Measurements from ENCODE around the gene STAC3.

The STAC3 gene

DNA sequence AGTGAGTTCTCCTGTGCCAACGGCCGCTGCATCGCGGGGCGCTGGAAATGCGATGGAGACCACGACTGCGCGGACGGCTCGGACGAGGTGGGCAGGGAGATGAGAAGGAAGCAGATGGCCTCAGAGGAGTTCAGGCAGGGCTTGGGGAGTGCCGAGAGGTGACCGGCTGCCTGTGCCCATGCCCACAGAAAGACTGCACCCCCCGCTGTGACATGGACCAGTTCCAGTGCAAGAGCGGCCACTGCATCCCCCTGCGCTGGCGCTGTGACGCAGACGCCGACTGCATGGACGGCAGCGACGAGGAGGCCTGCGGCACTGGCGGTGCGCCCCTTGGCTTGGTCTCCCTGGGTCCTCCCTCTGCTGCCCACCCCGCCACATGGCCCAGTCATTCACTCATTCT, 47.8 kb downstream of the STAC3 start:
- DNase-seq (ENCODE audit: low read depth): no peak
- TF ChIP-seq CTCF (conservative IDR thresholded peaks at IDR 0.05; ENCODE audit: control insufficient read depth, insufficient read depth, low read depth, low read length): no peak
- no peak overlapping the region for H3K4me3 ChIP-seq (ENCODE audit: control insufficient read depth, low read depth, low read length)

- TF ChIP-seq CTCF (conservative IDR thresholded peaks at IDR 0.05; ENCODE audit: control insufficient read depth, insufficient read depth, low read depth, low read length): no peak
- DNase-seq (ENCODE audit: low read depth): no peak
- H3K4me3 ChIP-seq (ENCODE audit: control insufficient read depth, low read depth, low read length): no peak overlapping the region
These were observed 48.7 kb downstream of the STAC3 start for GRCh38 chr12:57202321-57202720.

GRCh38 chr12:57201631-57202030, 49.4 kb downstream of the STAC3 start:
- H3K4me3 ChIP-seq (ENCODE audit: control insufficient read depth, low read depth, low read length): no peak overlapping the region
- DNase-seq (ENCODE audit: low read depth): no peak
- no peak for TF ChIP-seq CTCF (conservative IDR thresholded peaks at IDR 0.05; ENCODE audit: control insufficient read depth, insufficient read depth, low read depth, low read length)

GRCh38 chr12:57201219-57201618, 49.8 kb downstream of the STAC3 start:
- TF ChIP-seq CTCF (conservative IDR thresholded peaks at IDR 0.05; ENCODE audit: control insufficient read depth, insufficient read depth, low read depth, low read length): no peak
- no peak for DNase-seq (ENCODE audit: low read depth)
- H3K4me3 ChIP-seq (ENCODE audit: control insufficient read depth, low read depth, low read length): no peak overlapping the region

DNA sequence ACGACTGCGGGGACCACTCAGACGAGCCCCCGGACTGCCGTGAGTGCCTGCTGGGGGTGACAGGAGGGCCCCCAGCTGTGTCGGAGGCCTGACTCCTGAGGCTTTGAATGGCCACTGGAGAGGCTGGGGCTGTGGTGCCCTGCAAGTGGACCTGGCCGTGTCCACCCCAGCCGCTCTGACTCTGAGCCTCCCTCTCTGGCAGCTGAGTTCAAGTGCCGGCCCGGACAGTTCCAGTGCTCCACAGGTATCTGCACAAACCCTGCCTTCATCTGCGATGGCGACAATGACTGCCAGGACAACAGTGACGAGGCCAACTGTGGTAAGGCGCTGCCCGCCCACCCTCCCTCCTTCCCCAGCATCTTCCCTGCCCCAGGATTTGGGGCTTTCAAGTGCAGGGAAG, 50.5 kb downstream of the STAC3 start:
- no peak overlapping the region for H3K4me3 ChIP-seq (ENCODE audit: control insufficient read depth, low read depth, low read length)
- TF ChIP-seq CTCF (conservative IDR thresholded peaks at IDR 0.05; ENCODE audit: control insufficient read depth, insufficient read depth, low read depth, low read length): no peak
- DNase-seq (ENCODE audit: low read depth): no peak

GRCh38 chr12:57199191-57199590, 51.8 kb downstream of the STAC3 start:
- no peak for TF ChIP-seq CTCF (conservative IDR thresholded peaks at IDR 0.05; ENCODE audit: control insufficient read depth, insufficient read depth, low read depth, low read length)

DNA sequence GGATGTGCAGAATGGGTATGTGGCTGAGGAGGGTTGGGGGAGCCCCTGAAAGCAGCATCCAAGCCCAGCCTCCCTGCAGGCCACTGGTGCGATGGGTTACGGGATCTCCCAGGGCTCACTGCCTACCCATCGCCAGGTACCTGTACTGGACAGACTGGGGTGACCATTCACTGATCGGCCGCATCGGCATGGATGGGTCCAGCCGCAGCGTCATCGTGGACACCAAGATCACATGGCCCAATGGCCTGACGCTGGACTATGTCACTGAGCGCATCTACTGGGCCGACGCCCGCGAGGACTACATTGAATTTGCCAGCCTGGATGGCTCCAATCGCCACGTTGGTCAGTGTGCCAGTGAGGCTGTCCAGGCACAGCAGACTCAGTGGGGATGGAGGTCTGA, 52.7 kb downstream of the STAC3 start:
- DNase-seq (ENCODE audit: low read depth): no peak
- no peak overlapping the region for H3K4me3 ChIP-seq (ENCODE audit: control insufficient read depth, low read depth, low read length)
- TF ChIP-seq CTCF (conservative IDR thresholded peaks at IDR 0.05; ENCODE audit: control insufficient read depth, insufficient read depth, low read depth, low read length): no peak

More at GRCh38 chr12:57199191-57199590, 51.8 kb downstream of the STAC3 start:
- H3K4me3 ChIP-seq (ENCODE audit: control insufficient read depth, low read depth, low read length): no peak overlapping the region
- DNase-seq (ENCODE audit: low read depth): no peak

Measured in fibroblast of mammary gland (primary cell).